HepG2 (cell line): ENCODE results near the gene SLC51B. TPM values are rescaled to one million over a fixed set of nuclear protein-coding genes. Genes with fewer than 3 reads are reported as not detected.
A peak's percentile ranks its signal among the peaks of the same experiment; 100 is the strongest.

Source experiments
- SMAD1 ChIP-seq: sonication (generic); formaldehyde crosslinking; IDR thresholded peaks from 2 replicates; pipeline ENCODE4 v1.4.0; 2020; ENCODE audit warnings: missing genetic modification reagents, low read depth, mild to moderate bottlenecking, borderline replicate concordance
- THAP11 ChIP-seq: IDR thresholded peaks from 2 replicates; pipeline ENCODE4 v1.6.1; 2016; ENCODE audit warnings: missing biosample characterization, missing genetic modification reagents
- ZKSCAN5 ChIP-seq: sonication (generic); formaldehyde crosslinking; IDR thresholded peaks from 2 replicates; pipeline ENCODE4 v1.5.1; 2020; ENCODE audit warnings: mild to moderate bottlenecking, missing genetic modification reagents
- ZNF124 ChIP-seq: sonication (generic); formaldehyde crosslinking; IDR thresholded peaks from 2 replicates; pipeline ENCODE4 v1.4.0; 2020; ENCODE audit warnings: missing genetic modification reagents
- ZNF260 ChIP-seq: sonication (generic); formaldehyde crosslinking; IDR thresholded peaks from 2 replicates; pipeline ENCODE4 v1.4.0; 2020; ENCODE audit warnings: missing genetic modification reagents, low read depth, mild to moderate bottlenecking, borderline replicate concordance
- ZNF614 ChIP-seq: IDR thresholded peaks from 2 replicates; pipeline ENCODE4 v1.6.1; 2018; ENCODE audit warnings: missing biosample characterization, missing genetic modification reagents, inconsistent platforms, borderline replicate concordance
- polyA plus RNA-seq, 8 experiments: library from polyadenylated mRNA; depleted of rRNA in 3 of 8; stranded (reverse) in 7 of 8; unstranded in 1 of 8; fragments of >200 nt; fragmentation: Illumina TruSeq in 4 of 8; extraction: Trizol in 4 of 8; gene quantifications; 2 replicates each; pipeline versions ENCODE4 v1.2.1 to v1.2.3, GENCODE V29; 2011 to 2016; ENCODE audit warnings: low read depth in 4 of 8, missing spikeins in 1 of 8, mixed read lengths in 1 of 8; ENCODE audit not compliant: insufficient read depth in 1 of 8
- total RNA-seq, 5 experiments: library from RNA; depleted of rRNA; stranded (reverse); fragments of >200 nt; fragmentation: Illumina TruSeq; extraction: Trizol; gene quantifications; 2 replicates each; pipeline ENCODE4 v1.2.3, GENCODE V29; 2016; ENCODE audit warnings: low read depth in 1 of 5
- TF ChIP-seq, protein P1 (sequence below): sonication (generic); formaldehyde crosslinking; IDR thresholded peaks from 2 replicates; pipeline ENCODE4 v1.4.0; 2020; ENCODE audit warnings: low read depth, missing genetic modification reagents
- TF ChIP-seq, protein P2 (sequence below), 2 experiments: sonication (generic) in 1 of 2; formaldehyde crosslinking in 1 of 2; IDR thresholded peaks; 2 replicates each; pipeline versions ENCODE4 v1.6.1 to v1.9.0; 2014 to 2022; ENCODE audit warnings: antibody characterized with exemption in 1 of 2, borderline replicate concordance in 1 of 2, inconsistent platforms in 1 of 2, low read depth in 1 of 2, missing genetic modification reagents in 1 of 2
- TF ChIP-seq, protein P3 (sequence below): sonication (generic); formaldehyde crosslinking; IDR thresholded peaks from 2 replicates; pipeline ENCODE4 v1.4.0; 2020; ENCODE audit warnings: missing genetic modification reagents, borderline replicate concordance
- TF ChIP-seq, protein P4 (sequence below): sonication (generic); formaldehyde crosslinking; IDR thresholded peaks from 2 replicates; pipeline ENCODE4 v1.4.0; 2020; ENCODE audit warnings: missing genetic modification reagents, borderline replicate concordance

Gene SLC51B
- total and polyA plus RNA-seq, 2 of the 13 experiments (the other 11 are each of a cell fraction or from before 2014, with no cell fraction given) = 14.9 to 17.1 TPM

DNA sequence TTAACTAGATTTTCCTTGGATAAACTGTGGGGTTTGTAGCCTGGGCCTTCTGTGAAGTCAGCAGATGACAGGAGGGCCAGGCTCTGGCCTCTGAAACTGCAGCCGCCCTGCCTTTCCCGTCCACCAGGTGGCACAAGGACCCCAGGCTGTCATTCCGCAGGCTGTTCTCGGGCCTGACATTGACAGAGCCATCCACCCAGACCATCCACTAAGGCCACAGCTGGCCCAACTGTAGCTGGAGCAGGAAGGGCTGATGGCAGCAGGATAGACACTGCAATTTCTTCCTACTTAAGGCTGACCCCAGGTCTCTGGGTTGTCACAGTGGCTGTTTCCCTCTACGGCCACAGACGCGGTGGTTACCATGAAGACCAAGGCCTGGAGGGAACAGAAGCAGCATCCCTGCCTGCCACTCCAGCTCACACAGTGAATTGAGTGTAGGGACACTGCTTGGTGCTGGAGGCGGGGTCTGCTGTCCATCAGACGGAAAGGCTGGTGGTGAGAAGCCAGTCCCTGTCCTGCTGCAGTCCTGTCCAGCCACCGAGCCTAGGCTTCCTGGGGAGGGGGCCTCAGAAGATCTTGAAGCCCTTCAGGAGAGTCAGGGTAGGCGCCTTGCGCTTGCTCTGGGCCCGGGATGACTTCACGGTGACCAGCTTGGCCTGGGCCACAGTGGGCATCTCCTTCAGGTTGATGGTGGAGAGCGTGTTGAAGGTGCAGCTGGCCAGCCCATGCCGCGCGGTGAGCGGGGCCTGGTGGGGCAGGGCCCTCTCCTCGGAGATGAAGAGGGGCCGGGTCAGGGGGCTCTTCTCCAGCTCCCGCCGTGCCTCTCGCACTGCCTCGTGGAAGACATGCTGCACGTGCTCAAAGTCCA is 9.4 kb downstream of the SLC51B start (continued):
- TF ChIP-seq THAP11 (CRISPR knock-in tag) (peak; percentile 56; the same call in 1 of the 2 replicates), ZKSCAN5 (CRISPR knock-in tag) (no peak), ZNF614 (0 out of 2 replicates have a peak, but pooled peaks have one; percentile 54), ZNF260 (CRISPR knock-in tag) (no peak), ZNF124 (CRISPR knock-in tag) (0 out of 2 replicates have a peak, but pooled peaks have one; percentile 71), SMAD1 (CRISPR knock-in tag) (no peak)
- TF ChIP-seq, protein P1, sequence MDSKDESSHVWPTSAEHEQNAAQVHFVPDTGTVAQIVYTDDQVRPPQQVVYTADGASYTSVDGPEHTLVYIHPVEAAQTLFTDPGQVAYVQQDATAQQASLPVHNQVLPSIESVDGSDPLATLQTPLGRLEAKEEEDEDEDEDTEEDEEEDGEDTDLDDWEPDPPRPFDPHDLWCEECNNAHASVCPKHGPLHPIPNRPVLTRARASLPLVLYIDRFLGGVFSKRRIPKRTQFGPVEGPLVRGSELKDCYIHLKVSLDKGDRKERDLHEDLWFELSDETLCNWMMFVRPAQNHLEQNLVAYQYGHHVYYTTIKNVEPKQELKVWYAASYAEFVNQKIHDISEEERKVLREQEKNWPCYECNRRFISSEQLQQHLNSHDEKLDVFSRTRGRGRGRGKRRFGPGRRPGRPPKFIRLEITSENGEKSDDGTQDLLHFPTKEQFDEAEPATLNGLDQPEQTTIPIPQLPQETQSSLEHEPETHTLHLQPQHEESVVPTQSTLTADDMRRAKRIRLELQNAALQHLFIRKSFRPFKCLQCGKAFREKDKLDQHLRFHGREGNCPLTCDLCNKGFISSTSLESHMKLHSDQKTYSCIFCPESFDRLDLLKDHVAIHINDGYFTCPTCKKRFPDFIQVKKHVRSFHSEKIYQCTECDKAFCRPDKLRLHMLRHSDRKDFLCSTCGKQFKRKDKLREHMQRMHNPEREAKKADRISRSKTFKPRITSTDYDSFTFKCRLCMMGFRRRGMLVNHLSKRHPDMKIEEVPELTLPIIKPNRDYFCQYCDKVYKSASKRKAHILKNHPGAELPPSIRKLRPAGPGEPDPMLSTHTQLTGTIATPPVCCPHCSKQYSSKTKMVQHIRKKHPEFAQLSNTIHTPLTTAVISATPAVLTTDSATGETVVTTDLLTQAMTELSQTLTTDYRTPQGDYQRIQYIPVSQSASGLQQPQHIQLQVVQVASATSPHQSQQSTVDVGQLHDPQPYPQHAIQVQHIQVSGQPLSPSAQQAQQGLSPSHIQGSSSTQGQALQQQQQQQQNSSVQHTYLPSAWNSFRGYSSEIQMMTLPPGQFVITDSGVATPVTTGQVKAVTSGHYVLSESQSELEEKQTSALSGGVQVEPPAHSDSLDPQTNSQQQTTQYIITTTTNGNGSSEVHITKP (CRISPR knock-in tag) = 0 out of 2 replicates have a peak, but pooled peaks have one; percentile 40
- TF ChIP-seq, protein P2, sequence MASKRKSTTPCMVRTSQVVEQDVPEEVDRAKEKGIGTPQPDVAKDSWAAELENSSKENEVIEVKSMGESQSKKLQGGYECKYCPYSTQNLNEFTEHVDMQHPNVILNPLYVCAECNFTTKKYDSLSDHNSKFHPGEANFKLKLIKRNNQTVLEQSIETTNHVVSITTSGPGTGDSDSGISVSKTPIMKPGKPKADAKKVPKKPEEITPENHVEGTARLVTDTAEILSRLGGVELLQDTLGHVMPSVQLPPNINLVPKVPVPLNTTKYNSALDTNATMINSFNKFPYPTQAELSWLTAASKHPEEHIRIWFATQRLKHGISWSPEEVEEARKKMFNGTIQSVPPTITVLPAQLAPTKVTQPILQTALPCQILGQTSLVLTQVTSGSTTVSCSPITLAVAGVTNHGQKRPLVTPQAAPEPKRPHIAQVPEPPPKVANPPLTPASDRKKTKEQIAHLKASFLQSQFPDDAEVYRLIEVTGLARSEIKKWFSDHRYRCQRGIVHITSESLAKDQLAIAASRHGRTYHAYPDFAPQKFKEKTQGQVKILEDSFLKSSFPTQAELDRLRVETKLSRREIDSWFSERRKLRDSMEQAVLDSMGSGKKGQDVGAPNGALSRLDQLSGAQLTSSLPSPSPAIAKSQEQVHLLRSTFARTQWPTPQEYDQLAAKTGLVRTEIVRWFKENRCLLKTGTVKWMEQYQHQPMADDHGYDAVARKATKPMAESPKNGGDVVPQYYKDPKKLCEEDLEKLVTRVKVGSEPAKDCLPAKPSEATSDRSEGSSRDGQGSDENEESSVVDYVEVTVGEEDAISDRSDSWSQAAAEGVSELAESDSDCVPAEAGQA (IDR thresholded peaks at IDR 0.05; ENCODE audit: low read depth) = no peak
- TF ChIP-seq, protein P2 (CRISPR knock-in tag; IDR thresholded peaks at IDR 0.05; ENCODE audit: borderline replicate concordance) = no peak
- TF ChIP-seq, protein P3, sequence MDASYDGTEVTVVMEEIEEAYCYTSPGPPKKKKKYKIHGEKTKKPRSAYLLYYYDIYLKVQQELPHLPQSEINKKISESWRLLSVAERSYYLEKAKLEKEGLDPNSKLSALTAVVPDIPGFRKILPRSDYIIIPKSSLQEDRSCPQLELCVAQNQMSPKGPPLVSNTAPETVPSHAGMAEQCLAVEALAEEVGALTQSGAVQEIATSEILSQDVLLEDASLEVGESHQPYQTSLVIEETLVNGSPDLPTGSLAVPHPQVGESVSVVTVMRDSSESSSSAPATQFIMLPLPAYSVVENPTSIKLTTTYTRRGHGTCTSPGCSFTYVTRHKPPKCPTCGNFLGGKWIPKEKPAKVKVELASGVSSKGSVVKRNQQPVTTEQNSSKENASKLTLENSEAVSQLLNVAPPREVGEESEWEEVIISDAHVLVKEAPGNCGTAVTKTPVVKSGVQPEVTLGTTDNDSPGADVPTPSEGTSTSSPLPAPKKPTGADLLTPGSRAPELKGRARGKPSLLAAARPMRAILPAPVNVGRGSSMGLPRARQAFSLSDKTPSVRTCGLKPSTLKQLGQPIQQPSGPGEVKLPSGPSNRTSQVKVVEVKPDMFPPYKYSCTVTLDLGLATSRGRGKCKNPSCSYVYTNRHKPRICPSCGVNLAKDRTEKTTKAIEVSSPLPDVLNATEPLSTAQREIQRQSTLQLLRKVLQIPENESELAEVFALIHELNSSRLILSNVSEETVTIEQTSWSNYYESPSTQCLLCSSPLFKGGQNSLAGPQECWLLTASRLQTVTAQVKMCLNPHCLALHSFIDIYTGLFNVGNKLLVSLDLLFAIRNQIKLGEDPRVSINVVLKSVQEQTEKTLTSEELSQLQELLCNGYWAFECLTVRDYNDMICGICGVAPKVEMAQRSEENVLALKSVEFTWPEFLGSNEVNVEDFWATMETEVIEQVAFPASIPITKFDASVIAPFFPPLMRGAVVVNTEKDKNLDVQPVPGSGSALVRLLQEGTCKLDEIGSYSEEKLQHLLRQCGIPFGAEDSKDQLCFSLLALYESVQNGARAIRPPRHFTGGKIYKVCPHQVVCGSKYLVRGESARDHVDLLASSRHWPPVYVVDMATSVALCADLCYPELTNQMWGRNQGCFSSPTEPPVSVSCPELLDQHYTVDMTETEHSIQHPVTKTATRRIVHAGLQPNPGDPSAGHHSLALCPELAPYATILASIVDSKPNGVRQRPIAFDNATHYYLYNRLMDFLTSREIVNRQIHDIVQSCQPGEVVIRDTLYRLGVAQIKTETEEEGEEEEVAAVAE = peak; percentile 37; the same call in 1 of the 2 replicates
- TF ChIP-seq, protein P4, sequence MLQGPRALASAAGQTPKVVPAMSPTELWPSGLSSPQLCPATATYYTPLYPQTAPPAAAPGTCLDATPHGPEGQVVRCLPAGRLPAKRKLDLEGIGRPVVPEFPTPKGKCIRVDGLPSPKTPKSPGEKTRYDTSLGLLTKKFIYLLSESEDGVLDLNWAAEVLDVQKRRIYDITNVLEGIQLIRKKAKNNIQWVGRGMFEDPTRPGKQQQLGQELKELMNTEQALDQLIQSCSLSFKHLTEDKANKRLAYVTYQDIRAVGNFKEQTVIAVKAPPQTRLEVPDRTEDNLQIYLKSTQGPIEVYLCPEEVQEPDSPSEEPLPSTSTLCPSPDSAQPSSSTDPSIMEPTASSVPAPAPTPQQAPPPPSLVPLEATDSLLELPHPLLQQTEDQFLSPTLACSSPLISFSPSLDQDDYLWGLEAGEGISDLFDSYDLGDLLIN (CRISPR knock-in tag) = no peak
